T-helper 1 cell treated with Interleukin-12 subunit alpha and Interleukin-12 subunit beta and Interleukin-4 antibody, amounts not matched to agents 30 μg/mL and 1 μg/mL, for 36 hours (primary cell): ENCODE results near the gene NME7.
"Not testable (repeated sequence)": the region's sequence is repeated elsewhere in the genome, so short reads cannot be mapped to it uniquely, and the experiment has no call there.

Experiments used
- H3K27ac Mint-ChIP-seq: one replicate; pipeline ENCODE4 v1.8.0; 2021; ENCODE audit warnings: mild to moderate bottlenecking, mixed read lengths
- H3K27me3 Mint-ChIP-seq: one replicate; pipeline ENCODE4 v1.8.0; 2021; ENCODE audit warnings: low read depth, mixed read lengths
- H3K36me3 Mint-ChIP-seq: one replicate; pipeline ENCODE4 v1.8.0; 2021; ENCODE audit warnings: low read depth, mixed read lengths
- H3K4me1 Mint-ChIP-seq: one replicate; pipeline ENCODE4 v1.8.0; 2021; ENCODE audit warnings: low read depth, mixed read lengths
- H3K4me3 Mint-ChIP-seq: one replicate; pipeline ENCODE4 v1.8.0; 2021; ENCODE audit warnings: mild to moderate bottlenecking, moderate library complexity, mixed read lengths
- H3K9me3 Mint-ChIP-seq: one replicate; pipeline ENCODE4 v1.8.0; 2021; ENCODE audit warnings: mixed read lengths

The NME7 gene

GRCh38 chr1:169305948-169306347 lies 61.6 kb downstream of the NME7 start:
- Mint-ChIP-seq H3K36me3 (peaks cover 13% of the 10 kb centered on the region), H3K27me3 (no peaks in the 10 kb centered on the region), H3K9me3 (no peaks in the 10 kb centered on the region), H3K27ac (no peak overlapping the region), H3K4me1 (peaks cover 9% of the 10 kb centered on the region), H3K4me3 (no peak overlapping the region)

GRCh38 chr1:169305356-169305755 lies 62.2 kb downstream of the NME7 start:
- no peaks in the 10 kb centered on the region for H3K27me3 Mint-ChIP-seq
- peaks cover 13% of the 10 kb centered on the region for H3K36me3 Mint-ChIP-seq
- H3K9me3 Mint-ChIP-seq = no peaks in the 10 kb centered on the region
- H3K4me1 Mint-ChIP-seq = peaks cover 9% of the 10 kb centered on the region
- no peak overlapping the region for H3K4me3 Mint-ChIP-seq
- no peak overlapping the region for H3K27ac Mint-ChIP-seq

GRCh38 chr1:169300854-169301253 lies 66.7 kb downstream of the NME7 start:
- no peak overlapping the region for H3K27ac Mint-ChIP-seq
- H3K4me1 Mint-ChIP-seq = peaks cover 6% of the 10 kb centered on the region
- no peak overlapping the region for H3K4me3 Mint-ChIP-seq
- no peaks in the 10 kb centered on the region for H3K9me3 Mint-ChIP-seq
- H3K36me3 Mint-ChIP-seq = no peaks in the 10 kb centered on the region
- H3K27me3 Mint-ChIP-seq = no peaks in the 10 kb centered on the region

- Mint-ChIP-seq H3K4me1 (peaks cover 6% of the 10 kb centered on the region), H3K27ac (no peak overlapping the region), H3K4me3 (no peak overlapping the region), H3K36me3 (no peaks in the 10 kb centered on the region), H3K9me3 (no peaks in the 10 kb centered on the region), H3K27me3 (no peaks in the 10 kb centered on the region)
Observed at GRCh38 chr1:169298441-169298840, 69.2 kb downstream of the NME7 start.

- Mint-ChIP-seq H3K27ac (no peak overlapping the region), H3K27me3 (no peaks in the 10 kb centered on the region), H3K4me1 (peaks cover 6% of the 10 kb centered on the region), H3K9me3 (no peaks in the 10 kb centered on the region), H3K36me3 (peaks cover 1% of the 10 kb centered on the region), H3K4me3 (no peak overlapping the region)
Observed at GRCh38 chr1:169295846-169296245, 71.8 kb downstream of the NME7 start.

GRCh38 chr1:169295425-169295824 lies 72.2 kb downstream of the NME7 start:
- Mint-ChIP-seq H3K27ac (no peak overlapping the region), H3K27me3 (no peaks in the 10 kb centered on the region), H3K9me3 (no peaks in the 10 kb centered on the region), H3K36me3 (peaks cover 1% of the 10 kb centered on the region), H3K4me1 (peaks cover 6% of the 10 kb centered on the region), H3K4me3 (no peak overlapping the region)

GRCh38 chr1:169289016-169289415 lies 78.6 kb downstream of the NME7 start:
- H3K27me3 Mint-ChIP-seq = no peaks in the 10 kb centered on the region
- H3K36me3 Mint-ChIP-seq = peaks cover 7% of the 10 kb centered on the region
- no peaks in the 10 kb centered on the region for H3K4me1 Mint-ChIP-seq
- no peak overlapping the region for H3K27ac Mint-ChIP-seq
- H3K4me3 Mint-ChIP-seq = no peak overlapping the region
- peaks cover 13% of the 10 kb centered on the region for H3K9me3 Mint-ChIP-seq

GRCh38 chr1:169288011-169288414 lies 79.6 kb downstream of the NME7 start:
- H3K9me3 Mint-ChIP-seq = peaks cover 20% of the 10 kb centered on the region
- H3K4me3 Mint-ChIP-seq = no peak overlapping the region
- no peaks in the 10 kb centered on the region for H3K4me1 Mint-ChIP-seq
- no peaks in the 10 kb centered on the region for H3K27me3 Mint-ChIP-seq
- H3K36me3 Mint-ChIP-seq = peaks cover 7% of the 10 kb centered on the region
- H3K27ac Mint-ChIP-seq = no peak overlapping the region

- H3K27ac Mint-ChIP-seq = no peak overlapping the region
- H3K4me1 Mint-ChIP-seq = no peaks in the 10 kb centered on the region
- H3K36me3 Mint-ChIP-seq = peaks cover 6% of the 10 kb centered on the region
- peaks cover 27% of the 10 kb centered on the region for H3K9me3 Mint-ChIP-seq
- H3K4me3 Mint-ChIP-seq = no peak overlapping the region
- no peaks in the 10 kb centered on the region for H3K27me3 Mint-ChIP-seq
Observed at GRCh38 chr1:169287280-169287679, 80.3 kb downstream of the NME7 start.

- H3K27ac Mint-ChIP-seq, H3K36me3 Mint-ChIP-seq, H3K4me3 Mint-ChIP-seq, H3K4me1 Mint-ChIP-seq, H3K27me3 Mint-ChIP-seq: not testable (repeated sequence)
- peaks cover 58% of the 10 kb centered on the region for H3K9me3 Mint-ChIP-seq
Observed at GRCh38 chr1:169281562-169281961, 86.0 kb downstream of the NME7 start.

GRCh38 chr1:169271098-169271497 lies 96.5 kb downstream of the NME7 start:
- no peaks in the 10 kb centered on the region for H3K27me3 Mint-ChIP-seq
- no peak overlapping the region for H3K27ac Mint-ChIP-seq
- peaks cover 5% of the 10 kb centered on the region for H3K9me3 Mint-ChIP-seq

GRCh38 chr1:169266133-169266532 lies 101.5 kb downstream of the NME7 start:
- Mint-ChIP-seq H3K4me1 (no peaks in the 10 kb centered on the region), H3K27me3 (no peaks in the 10 kb centered on the region)

More at GRCh38 chr1:169271098-169271497, 96.5 kb downstream of the NME7 start:
- Mint-ChIP-seq H3K4me3 (no peak overlapping the region), H3K4me1 (no peaks in the 10 kb centered on the region), H3K36me3 (no peaks in the 10 kb centered on the region)

GRCh38 chr1:169263059-169263458 lies 104.5 kb downstream of the NME7 start:
- H3K4me1 Mint-ChIP-seq = no peaks in the 10 kb centered on the region
- no peaks in the 10 kb centered on the region for H3K27me3 Mint-ChIP-seq
- peaks cover 17% of the 10 kb centered on the region for H3K36me3 Mint-ChIP-seq
- H3K4me3 Mint-ChIP-seq = no peak overlapping the region
- H3K9me3 Mint-ChIP-seq = peaks cover 37% of the 10 kb centered on the region
- no peak overlapping the region for H3K27ac Mint-ChIP-seq

More at GRCh38 chr1:169266133-169266532, 101.5 kb downstream of the NME7 start:
- no peak overlapping the region for H3K4me3 Mint-ChIP-seq
- H3K9me3 Mint-ChIP-seq = peaks cover 31% of the 10 kb centered on the region
- no peak overlapping the region for H3K27ac Mint-ChIP-seq
- H3K36me3 Mint-ChIP-seq = peaks cover 10% of the 10 kb centered on the region

- Mint-ChIP-seq H3K27me3 (no peaks in the 10 kb centered on the region), H3K4me1 (no peaks in the 10 kb centered on the region), H3K36me3 (peaks cover 23% of the 10 kb centered on the region), H3K27ac (no peak overlapping the region), H3K9me3 (peaks cover 38% of the 10 kb centered on the region), H3K4me3 (no peak overlapping the region)
Observed at GRCh38 chr1:169261884-169262283, 105.7 kb downstream of the NME7 start.

GRCh38 chr1:169260478-169261151 lies 107.0 kb downstream of the NME7 start:
- H3K36me3 Mint-ChIP-seq = peaks cover 23% of the 10 kb centered on the region
- H3K4me1 Mint-ChIP-seq = no peaks in the 10 kb centered on the region
- H3K9me3 Mint-ChIP-seq = peaks cover 39% of the 10 kb centered on the region
- no peak overlapping the region for H3K27ac Mint-ChIP-seq
- H3K27me3 Mint-ChIP-seq = no peaks in the 10 kb centered on the region
- H3K4me3 Mint-ChIP-seq = no peak overlapping the region

- Mint-ChIP-seq H3K4me1 (no peaks in the 10 kb centered on the region), H3K4me3 (no peak overlapping the region), H3K27ac (no peak overlapping the region), H3K36me3 (peaks cover 21% of the 10 kb centered on the region), H3K9me3 (peaks cover 32% of the 10 kb centered on the region), H3K27me3 (no peaks in the 10 kb centered on the region)
Observed at GRCh38 chr1:169259816-169260215, 107.8 kb downstream of the NME7 start.
